ENCODE results near the gene HIGD1C.
"Not testable (repeated sequence)": the region's sequence is repeated elsewhere in the genome, so short reads cannot be mapped to it uniquely, and the experiment has no call there.

The HIGD1C gene

DNA sequence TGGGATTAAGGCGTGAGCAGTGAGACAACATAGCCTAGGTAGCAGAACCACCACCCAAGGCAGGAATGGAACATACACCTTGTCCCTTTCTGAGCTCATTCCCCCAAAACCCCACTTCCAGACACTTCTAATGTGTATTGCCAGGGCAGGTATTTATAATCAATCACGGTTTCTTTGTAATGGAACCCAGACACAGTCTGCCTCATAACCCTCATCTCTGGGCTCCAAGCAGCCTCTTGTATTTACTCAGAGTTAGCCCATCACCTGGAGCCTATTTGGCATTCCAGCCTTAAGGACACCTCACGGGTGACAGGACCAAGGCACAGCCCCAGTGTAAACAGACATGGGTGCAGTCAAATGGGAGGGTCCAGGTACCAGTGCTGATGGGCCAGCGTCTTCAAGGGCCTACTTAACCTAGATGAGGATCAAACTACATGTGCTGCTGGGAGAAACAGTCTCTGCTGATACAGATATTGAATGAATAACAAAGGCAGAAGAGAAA, 2.5 kb upstream of the HIGD1C start:
- H3K36me3 Mint-ChIP-seq (ENCODE audit: low read depth) = no peaks in the 10 kb centered on the region
- no peaks in the 10 kb centered on the region for H3K4me1 Mint-ChIP-seq
- ATAC-seq (no peak), DNase-seq (no peak)
- no peaks in the 10 kb centered on the region for H3K27me3 Mint-ChIP-seq
- no peak overlapping the region for H3K4me3 Mint-ChIP-seq
- no peaks in the 10 kb centered on the region for H3K9me3 Mint-ChIP-seq
- no peak overlapping the region for H3K27ac Mint-ChIP-seq

- DNase-seq = no peak
- Mint-ChIP-seq H3K4me1 (no peaks in the 10 kb centered on the region), H3K27me3 (no peaks in the 10 kb centered on the region), H3K9me3 (no peaks in the 10 kb centered on the region), H3K36me3 (ENCODE audit: low read depth) (no peaks in the 10 kb centered on the region), H3K4me3 (no peak overlapping the region), H3K27ac (no peak overlapping the region)
- ATAC-seq = no peak
Measured at GRCh38 chr12:50951112-50951511, 1.2 kb upstream of the HIGD1C start.

DNA sequence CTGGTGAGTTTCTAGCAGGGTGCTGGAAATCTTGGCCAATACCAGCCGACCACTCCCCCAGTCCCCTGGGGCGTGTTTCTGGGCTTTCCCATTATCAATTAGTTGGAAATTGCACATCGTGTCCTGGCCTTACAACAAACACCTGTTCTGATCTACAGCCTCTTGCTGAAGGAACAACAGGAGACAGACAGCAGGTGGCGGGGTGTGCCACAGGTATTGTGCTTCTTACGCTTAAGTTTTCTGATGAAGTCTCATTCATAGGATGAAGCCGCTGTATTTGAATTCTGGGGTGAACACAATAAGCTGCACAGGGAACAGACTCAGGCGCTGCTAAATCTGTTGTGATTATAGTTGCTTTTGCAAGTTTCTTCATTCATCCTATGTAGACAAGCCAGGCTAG, 703 bp downstream of the HIGD1C start:
- ATAC-seq (no peak), DNase-seq (no peak)
- H3K9me3 Mint-ChIP-seq = no peaks in the 10 kb centered on the region
- H3K36me3 Mint-ChIP-seq (ENCODE audit: low read depth) = no peaks in the 10 kb centered on the region
- H3K4me3 Mint-ChIP-seq = no peak overlapping the region
- H3K4me1 Mint-ChIP-seq = no peaks in the 10 kb centered on the region
- no peak overlapping the region for H3K27ac Mint-ChIP-seq
- no peaks in the 10 kb centered on the region for H3K27me3 Mint-ChIP-seq

DNA sequence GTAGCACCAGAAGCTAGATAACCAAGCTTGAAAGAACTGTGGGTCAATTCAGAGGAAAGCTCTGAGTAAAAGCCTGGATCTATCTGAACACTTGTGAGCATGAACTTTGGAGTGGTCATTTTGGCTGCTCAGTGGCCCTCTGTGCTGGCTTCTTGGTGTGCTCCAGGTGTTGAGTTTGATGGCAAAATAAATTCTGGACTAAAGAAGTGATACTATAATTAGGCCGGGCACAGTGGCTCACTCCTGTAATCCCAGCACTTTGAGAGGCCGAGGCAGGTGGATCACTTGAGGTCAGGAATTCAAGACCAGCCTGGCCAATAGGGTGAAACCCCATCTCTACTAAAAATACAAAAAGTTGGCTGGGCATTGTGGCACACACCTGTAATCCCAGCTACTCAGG, 2.4 kb downstream of the HIGD1C start:
- ATAC-seq, H3K27ac Mint-ChIP-seq, H3K27me3 Mint-ChIP-seq: not testable (repeated sequence)

DNA sequence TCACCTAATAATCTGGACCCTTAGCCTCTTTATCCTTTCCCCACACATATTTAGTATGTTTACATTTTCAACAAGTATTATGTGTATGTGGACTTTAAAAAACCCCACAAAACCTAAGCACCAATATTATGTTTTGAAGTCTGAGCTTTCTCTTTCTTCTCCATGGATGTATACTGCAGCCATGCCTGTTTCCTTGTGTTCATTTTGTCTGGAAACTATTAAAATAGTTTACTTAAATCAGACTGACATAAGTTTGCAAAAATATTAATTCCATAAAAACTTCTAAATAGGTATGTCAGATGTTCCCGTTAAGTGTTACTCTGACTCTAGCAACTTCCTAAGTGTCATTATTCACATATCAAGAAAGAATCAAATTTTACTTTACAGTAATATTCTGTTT, 2.9 kb downstream of the HIGD1C start:
- ATAC-seq (no peak), DNase-seq (no peak)
- Mint-ChIP-seq H3K9me3 (no peaks in the 10 kb centered on the region), H3K27ac (no peak overlapping the region), H3K36me3 (ENCODE audit: low read depth) (no peaks in the 10 kb centered on the region), H3K4me1 (peaks cover 3% of the 10 kb centered on the region), H3K27me3 (no peaks in the 10 kb centered on the region), H3K4me3 (no peak overlapping the region)

More for the DNA sequence above, 2.4 kb downstream of the HIGD1C start:
- H3K4me1 Mint-ChIP-seq; DNase-seq; H3K9me3 Mint-ChIP-seq; H3K4me3 Mint-ChIP-seq; H3K36me3 Mint-ChIP-seq (ENCODE audit: low read depth): not testable (repeated sequence)

GRCh38 chr12:50955697-50956096, 3.4 kb downstream of the HIGD1C start:
- no peaks in the 10 kb centered on the region for H3K27me3 Mint-ChIP-seq
- DNase-seq = no peak
- no peak overlapping the region for H3K4me3 Mint-ChIP-seq
- ATAC-seq = no peak
- H3K4me1 Mint-ChIP-seq = peaks cover 4% of the 10 kb centered on the region
- no peak overlapping the region for H3K27ac Mint-ChIP-seq
- H3K9me3 Mint-ChIP-seq = no peaks in the 10 kb centered on the region
- H3K36me3 Mint-ChIP-seq (ENCODE audit: low read depth) = no peaks in the 10 kb centered on the region

GRCh38 chr12:50960130-50960529, 7.8 kb downstream of the HIGD1C start:
- no peaks in the 10 kb centered on the region for H3K9me3 Mint-ChIP-seq
- DNase-seq (no peak), ATAC-seq (no peak)
- no peaks in the 10 kb centered on the region for H3K27me3 Mint-ChIP-seq
- H3K4me1 Mint-ChIP-seq = peaks cover 4% of the 10 kb centered on the region
- H3K4me3 Mint-ChIP-seq = no peak overlapping the region
- H3K27ac Mint-ChIP-seq = no peak overlapping the region
- no peaks in the 10 kb centered on the region for H3K36me3 Mint-ChIP-seq (ENCODE audit: low read depth)

- DNase-seq (no peak), ATAC-seq (no peak)
- Mint-ChIP-seq H3K36me3 (ENCODE audit: low read depth) (no peaks in the 10 kb centered on the region), H3K27ac (no peak overlapping the region), H3K4me1 (peaks cover 4% of the 10 kb centered on the region), H3K27me3 (no peaks in the 10 kb centered on the region), H3K4me3 (no peak overlapping the region), H3K9me3 (no peaks in the 10 kb centered on the region)
Measured at GRCh38 chr12:50961708-50962107, 9.4 kb downstream of the HIGD1C start.

DNA sequence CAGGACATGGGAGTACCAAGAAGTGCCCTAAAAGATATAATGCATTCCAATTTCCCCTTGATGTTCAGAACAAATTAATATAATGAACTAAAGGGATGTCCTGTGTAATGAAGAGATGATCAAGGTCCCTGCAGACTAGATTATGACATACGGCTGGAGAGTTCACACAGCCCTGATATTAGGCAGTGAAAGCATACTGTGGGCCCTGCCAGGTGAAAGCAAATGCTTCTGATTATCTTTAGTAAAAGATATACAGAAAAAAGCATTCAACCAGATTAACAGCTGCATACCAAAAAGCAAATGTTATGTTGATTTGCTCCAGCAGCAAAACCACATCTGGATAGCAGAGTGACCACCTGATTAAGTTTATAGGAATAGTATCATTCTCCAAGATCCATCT, 12.1 kb downstream of the HIGD1C start:
- ATAC-seq = no peak
- Mint-ChIP-seq H3K27me3 (no peaks in the 10 kb centered on the region), H3K9me3 (no peaks in the 10 kb centered on the region), H3K4me1 (peaks cover 4% of the 10 kb centered on the region), H3K4me3 (no peak overlapping the region), H3K27ac (no peak overlapping the region), H3K36me3 (ENCODE audit: low read depth) (no peaks in the 10 kb centered on the region)
- DNase-seq = no peak

GRCh38 chr12:50971946-50972345, 19.6 kb downstream of the HIGD1C start:
- H3K27ac Mint-ChIP-seq = no peak overlapping the region
- ATAC-seq (no peak), DNase-seq (no peak)
- no peaks in the 10 kb centered on the region for H3K9me3 Mint-ChIP-seq
- H3K36me3 Mint-ChIP-seq (ENCODE audit: low read depth) = peaks cover 21% of the 10 kb centered on the region
- H3K4me3 Mint-ChIP-seq = no peak overlapping the region
- H3K27me3 Mint-ChIP-seq = no peaks in the 10 kb centered on the region
- H3K4me1 Mint-ChIP-seq = no peaks in the 10 kb centered on the region

GRCh38 chr12:50979369-50980052, 27.2 kb downstream of the HIGD1C start:
- Mint-ChIP-seq H3K4me1 (peaks cover 21% of the 10 kb centered on the region), H3K27ac (no peak overlapping the region), H3K9me3 (no peaks in the 10 kb centered on the region), H3K4me3 (peak overlapping the region; percentile 24), H3K36me3 (ENCODE audit: low read depth) (peaks cover 17% of the 10 kb centered on the region), H3K27me3 (no peaks in the 10 kb centered on the region)
- ATAC-seq (peak; percentile 36), DNase-seq (no peak)

DNA sequence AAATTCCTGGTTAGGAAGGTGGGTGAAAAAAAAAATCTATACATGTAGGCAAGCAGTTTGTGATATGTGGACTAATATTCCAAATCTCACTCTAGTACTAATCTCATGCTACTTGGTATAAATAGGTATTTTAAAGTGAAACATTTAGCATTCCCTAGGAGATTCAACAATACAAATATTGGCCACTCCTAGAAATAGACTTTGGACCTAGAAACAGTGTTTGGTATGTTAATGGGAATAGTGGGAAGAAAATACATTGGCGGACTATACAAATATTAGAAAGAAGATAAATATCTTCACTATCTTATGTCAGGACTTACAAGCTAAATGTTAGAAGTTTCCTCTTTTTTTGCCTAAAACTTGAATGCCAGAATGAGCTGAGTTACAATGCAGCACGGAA, 28.2 kb downstream of the HIGD1C start:
- no peaks in the 10 kb centered on the region for H3K9me3 Mint-ChIP-seq
- H3K4me3 Mint-ChIP-seq = no peak overlapping the region
- H3K27ac Mint-ChIP-seq = peak overlapping the region; percentile 25
- peaks cover 30% of the 10 kb centered on the region for H3K4me1 Mint-ChIP-seq
- DNase-seq (no peak), ATAC-seq (no peak)
- no peaks in the 10 kb centered on the region for H3K27me3 Mint-ChIP-seq
- peaks cover 16% of the 10 kb centered on the region for H3K36me3 Mint-ChIP-seq (ENCODE audit: low read depth)

DNA sequence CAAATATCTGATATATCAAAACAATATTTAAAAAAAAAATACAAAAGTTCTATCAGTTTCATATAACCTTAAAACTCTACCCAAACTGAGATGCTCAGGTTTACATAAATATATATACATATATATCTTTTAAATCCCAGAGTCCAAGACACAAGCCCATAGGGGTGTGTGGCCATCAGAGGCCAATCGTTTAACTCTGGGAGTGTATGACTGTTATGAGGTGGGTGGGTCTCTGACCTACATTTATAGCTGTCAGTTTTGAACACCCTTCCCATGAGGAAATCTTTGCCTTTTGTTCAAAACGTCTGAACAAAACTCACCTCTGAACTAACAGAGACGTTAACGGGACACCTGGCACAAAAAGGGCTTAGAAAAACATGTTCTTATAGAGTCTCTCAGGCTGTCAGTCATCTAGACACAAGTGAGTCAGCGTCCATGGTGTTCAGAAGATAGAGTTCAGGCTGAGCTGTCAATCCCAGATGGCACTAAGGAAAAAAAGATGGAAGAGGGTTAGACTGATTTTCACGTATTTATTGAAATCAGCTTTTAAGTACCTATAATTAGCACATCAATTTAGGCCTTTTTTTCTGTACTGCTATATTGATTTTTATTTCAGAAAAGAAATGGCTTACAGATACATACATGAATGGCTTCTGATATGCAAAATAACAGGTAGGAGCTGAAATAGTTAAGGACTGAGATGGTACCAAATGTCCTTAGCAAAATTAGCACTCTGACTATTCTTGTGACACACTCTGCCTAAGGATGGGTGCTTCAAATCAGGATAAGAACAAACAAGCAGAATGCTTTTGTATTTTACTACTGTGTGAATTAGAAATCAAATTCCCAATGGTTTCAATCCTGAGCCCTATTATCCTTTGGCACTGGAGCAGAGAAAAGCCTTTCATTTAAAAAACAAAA, 29.2 kb downstream of the HIGD1C start:
- H3K4me3 Mint-ChIP-seq = no peak overlapping the region
- H3K27ac Mint-ChIP-seq = no peak overlapping the region
- peaks cover 40% of the 10 kb centered on the region for H3K4me1 Mint-ChIP-seq
- DNase-seq (no peak), ATAC-seq (no peak)
- no peaks in the 10 kb centered on the region for H3K9me3 Mint-ChIP-seq
- H3K36me3 Mint-ChIP-seq (ENCODE audit: low read depth) = peaks cover 13% of the 10 kb centered on the region
- no peaks in the 10 kb centered on the region for H3K27me3 Mint-ChIP-seq

DNA sequence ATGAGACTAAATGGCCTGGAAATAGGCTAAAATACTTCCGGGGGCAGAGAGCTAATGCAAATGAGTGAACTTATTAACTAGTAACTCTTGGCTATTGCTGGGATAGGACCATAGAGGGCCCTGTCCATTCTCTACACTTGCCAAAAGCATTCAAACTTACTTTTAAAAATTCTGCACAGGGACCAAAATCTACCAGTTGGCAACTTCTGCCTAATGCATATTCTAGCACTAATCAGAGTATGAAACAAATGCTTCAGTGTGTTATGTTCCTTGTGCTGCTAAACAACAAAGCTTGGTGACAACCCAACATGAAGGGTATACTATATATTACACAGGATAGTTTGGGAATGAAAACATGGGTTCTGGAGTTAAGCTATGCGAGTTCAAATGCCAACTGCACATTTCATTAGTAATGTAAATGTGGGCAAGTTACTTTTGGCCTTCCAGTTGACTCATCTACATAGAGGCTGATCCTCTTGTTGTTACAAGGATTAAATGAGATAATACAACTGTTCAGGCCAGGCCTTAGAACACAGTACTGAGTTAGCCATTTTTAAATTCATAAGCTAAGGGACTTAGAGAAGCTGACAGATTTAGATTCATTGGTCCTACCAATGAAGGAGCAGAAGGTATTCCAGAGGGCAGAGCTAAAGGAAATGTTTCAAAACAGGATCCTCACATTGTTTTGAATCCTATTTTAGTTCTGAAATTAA, 32.4 kb downstream of the HIGD1C start:
- Mint-ChIP-seq H3K9me3 (no peaks in the 10 kb centered on the region), H3K4me1 (peaks cover 48% of the 10 kb centered on the region), H3K36me3 (ENCODE audit: low read depth) (peaks cover 23% of the 10 kb centered on the region), H3K27me3 (no peaks in the 10 kb centered on the region), H3K4me3 (no peak overlapping the region), H3K27ac (peak overlapping the region; percentile 84)
- ATAC-seq = peak; percentile 35
- DNase-seq = no peak

Measured in activated naive CD8-positive, alpha-beta T cell treated with anti-CD3 and anti-CD28 coated beads, Interleukin-2, amount 50 U/mL, for 24 hours (primary cell).